ENCODE results near the gene SLC25A3. TPM values are rescaled to one million over a fixed set of nuclear protein-coding genes. Genes with fewer than 3 reads are reported as not detected.
A peak's percentile ranks its signal among the peaks of the same experiment; 100 is the strongest.

SLC25A3 gene
- total and polyA plus RNA-seq, 2 of the 13 experiments (the other 11 are each of a cell fraction or from before 2014, with no cell fraction given), result 292 to 829 TPM

GRCh38 chr12:98593351-98594049 is at the start of gene SLC25A3 (continued):
- TF ChIP-seq KLF13 (CRISPR knock-in tag; IDR thresholded peaks at IDR 0.05) (no peak), ZNF629 (CRISPR knock-in tag; conservative IDR thresholded peaks at IDR 0.05) (0 out of 2 replicates have a peak, but pooled peaks have one; percentile 17), MATR3 (CRISPR knock-in tag; IDR thresholded peaks at IDR 0.05) (no peak), ZNF44 (CRISPR knock-in tag; IDR thresholded peaks at IDR 0.05) (no peak), ZFYVE20 (CRISPR knock-in tag; IDR thresholded peaks at IDR 0.05; ENCODE audit: borderline replicate concordance, low read depth) (no peak), ONECUT2 (CRISPR knock-in tag; IDR thresholded peaks at IDR 0.05) (no peak), HNRNPUL1 (IDR thresholded peaks at IDR 0.05; ENCODE audit: low read depth, low read length) (no peak), HHEX (CRISPR knock-in tag; IDR thresholded peaks at IDR 0.05) (no peak), FOSL1 (CRISPR knock-in tag; IDR thresholded peaks at IDR 0.05; ENCODE audit: borderline replicate concordance) (no peak), NFE2L2 (IDR thresholded peaks at IDR 0.05; ENCODE audit: low read length) (no peak), MTF2 (CRISPR knock-in tag; IDR thresholded peaks at IDR 0.05; ENCODE audit: borderline replicate concordance) (peak; percentile 65; the same call in 1 of the 2 replicates), ELF4 (CRISPR knock-in tag; IDR thresholded peaks at IDR 0.05; ENCODE audit: borderline replicate concordance) (0 out of 2 replicates have a peak, but pooled peaks have one; percentile 59), TOPORS (CRISPR knock-in tag; IDR thresholded peaks at IDR 0.05) (peak; percentile 83), ATAD3A (CRISPR knock-in tag; IDR thresholded peaks at IDR 0.05) (no peak), ZFP41 (CRISPR knock-in tag; IDR thresholded peaks at IDR 0.05; ENCODE audit: borderline replicate concordance) (no peak), MED8 (CRISPR knock-in tag; IDR thresholded peaks at IDR 0.05; ENCODE audit: insufficient replicate concordance) (no peak), ATF1 (CRISPR knock-in tag; IDR thresholded peaks at IDR 0.05) (peak; percentile 97)
- TF ChIP-seq, protein P1, sequence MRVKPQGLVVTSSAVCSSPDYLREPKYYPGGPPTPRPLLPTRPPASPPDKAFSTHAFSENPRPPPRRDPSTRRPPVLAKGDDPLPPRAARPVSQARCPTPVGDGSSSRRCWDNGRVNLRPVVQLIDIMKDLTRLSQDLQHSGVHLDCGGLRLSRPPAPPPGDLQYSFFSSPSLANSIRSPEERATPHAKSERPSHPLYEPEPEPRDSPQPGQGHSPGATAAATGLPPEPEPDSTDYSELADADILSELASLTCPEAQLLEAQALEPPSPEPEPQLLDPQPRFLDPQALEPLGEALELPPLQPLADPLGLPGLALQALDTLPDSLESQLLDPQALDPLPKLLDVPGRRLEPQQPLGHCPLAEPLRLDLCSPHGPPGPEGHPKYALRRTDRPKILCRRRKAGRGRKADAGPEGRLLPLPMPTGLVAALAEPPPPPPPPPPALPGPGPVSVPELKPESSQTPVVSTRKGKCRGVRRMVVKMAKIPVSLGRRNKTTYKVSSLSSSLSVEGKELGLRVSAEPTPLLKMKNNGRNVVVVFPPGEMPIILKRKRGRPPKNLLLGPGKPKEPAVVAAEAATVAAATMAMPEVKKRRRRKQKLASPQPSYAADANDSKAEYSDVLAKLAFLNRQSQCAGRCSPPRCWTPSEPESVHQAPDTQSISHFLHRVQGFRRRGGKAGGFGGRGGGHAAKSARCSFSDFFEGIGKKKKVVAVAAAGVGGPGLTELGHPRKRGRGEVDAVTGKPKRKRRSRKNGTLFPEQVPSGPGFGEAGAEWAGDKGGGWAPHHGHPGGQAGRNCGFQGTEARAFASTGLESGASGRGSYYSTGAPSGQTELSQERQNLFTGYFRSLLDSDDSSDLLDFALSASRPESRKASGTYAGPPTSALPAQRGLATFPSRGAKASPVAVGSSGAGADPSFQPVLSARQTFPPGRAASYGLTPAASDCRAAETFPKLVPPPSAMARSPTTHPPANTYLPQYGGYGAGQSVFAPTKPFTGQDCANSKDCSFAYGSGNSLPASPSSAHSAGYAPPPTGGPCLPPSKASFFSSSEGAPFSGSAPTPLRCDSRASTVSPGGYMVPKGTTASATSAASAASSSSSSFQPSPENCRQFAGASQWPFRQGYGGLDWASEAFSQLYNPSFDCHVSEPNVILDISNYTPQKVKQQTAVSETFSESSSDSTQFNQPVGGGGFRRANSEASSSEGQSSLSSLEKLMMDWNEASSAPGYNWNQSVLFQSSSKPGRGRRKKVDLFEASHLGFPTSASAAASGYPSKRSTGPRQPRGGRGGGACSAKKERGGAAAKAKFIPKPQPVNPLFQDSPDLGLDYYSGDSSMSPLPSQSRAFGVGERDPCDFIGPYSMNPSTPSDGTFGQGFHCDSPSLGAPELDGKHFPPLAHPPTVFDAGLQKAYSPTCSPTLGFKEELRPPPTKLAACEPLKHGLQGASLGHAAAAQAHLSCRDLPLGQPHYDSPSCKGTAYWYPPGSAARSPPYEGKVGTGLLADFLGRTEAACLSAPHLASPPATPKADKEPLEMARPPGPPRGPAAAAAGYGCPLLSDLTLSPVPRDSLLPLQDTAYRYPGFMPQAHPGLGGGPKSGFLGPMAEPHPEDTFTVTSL (CRISPR knock-in tag; IDR thresholded peaks at IDR 0.05; ENCODE audit: borderline replicate concordance), result no peak
- TF ChIP-seq, protein P2, sequence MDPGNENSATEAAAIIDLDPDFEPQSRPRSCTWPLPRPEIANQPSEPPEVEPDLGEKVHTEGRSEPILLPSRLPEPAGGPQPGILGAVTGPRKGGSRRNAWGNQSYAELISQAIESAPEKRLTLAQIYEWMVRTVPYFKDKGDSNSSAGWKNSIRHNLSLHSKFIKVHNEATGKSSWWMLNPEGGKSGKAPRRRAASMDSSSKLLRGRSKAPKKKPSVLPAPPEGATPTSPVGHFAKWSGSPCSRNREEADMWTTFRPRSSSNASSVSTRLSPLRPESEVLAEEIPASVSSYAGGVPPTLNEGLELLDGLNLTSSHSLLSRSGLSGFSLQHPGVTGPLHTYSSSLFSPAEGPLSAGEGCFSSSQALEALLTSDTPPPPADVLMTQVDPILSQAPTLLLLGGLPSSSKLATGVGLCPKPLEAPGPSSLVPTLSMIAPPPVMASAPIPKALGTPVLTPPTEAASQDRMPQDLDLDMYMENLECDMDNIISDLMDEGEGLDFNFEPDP (CRISPR knock-in tag; conservative IDR thresholded peaks at IDR 0.05), result peak; percentile 97; the same call in 1 of the 2 replicates
- TF ChIP-seq, protein P3, sequence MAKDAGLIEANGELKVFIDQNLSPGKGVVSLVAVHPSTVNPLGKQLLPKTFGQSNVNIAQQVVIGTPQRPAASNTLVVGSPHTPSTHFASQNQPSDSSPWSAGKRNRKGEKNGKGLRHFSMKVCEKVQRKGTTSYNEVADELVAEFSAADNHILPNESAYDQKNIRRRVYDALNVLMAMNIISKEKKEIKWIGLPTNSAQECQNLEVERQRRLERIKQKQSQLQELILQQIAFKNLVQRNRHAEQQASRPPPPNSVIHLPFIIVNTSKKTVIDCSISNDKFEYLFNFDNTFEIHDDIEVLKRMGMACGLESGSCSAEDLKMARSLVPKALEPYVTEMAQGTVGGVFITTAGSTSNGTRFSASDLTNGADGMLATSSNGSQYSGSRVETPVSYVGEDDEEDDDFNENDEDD (CRISPR knock-in tag; IDR thresholded peaks at IDR 0.05; ENCODE audit: borderline replicate concordance), result peak; percentile 93
- TF ChIP-seq, protein P4, sequence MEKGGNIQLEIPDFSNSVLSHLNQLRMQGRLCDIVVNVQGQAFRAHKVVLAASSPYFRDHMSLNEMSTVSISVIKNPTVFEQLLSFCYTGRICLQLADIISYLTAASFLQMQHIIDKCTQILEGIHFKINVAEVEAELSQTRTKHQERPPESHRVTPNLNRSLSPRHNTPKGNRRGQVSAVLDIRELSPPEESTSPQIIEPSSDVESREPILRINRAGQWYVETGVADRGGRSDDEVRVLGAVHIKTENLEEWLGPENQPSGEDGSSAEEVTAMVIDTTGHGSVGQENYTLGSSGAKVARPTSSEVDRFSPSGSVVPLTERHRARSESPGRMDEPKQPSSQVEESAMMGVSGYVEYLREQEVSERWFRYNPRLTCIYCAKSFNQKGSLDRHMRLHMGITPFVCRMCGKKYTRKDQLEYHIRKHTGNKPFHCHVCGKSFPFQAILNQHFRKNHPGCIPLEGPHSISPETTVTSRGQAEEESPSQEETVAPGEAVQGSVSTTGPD (CRISPR knock-in tag; IDR thresholded peaks at IDR 0.05), result no peak

Measured in HepG2 (cell line).